Measurements from ENCODE around the gene MTMR3. TPM values are rescaled to one million over a fixed set of nuclear protein-coding genes. Genes with fewer than 3 reads are reported as not detected.

Gene MTMR3
- total RNA-seq, 1 experiment from 2014 or later = 14.5 TPM

DNA sequence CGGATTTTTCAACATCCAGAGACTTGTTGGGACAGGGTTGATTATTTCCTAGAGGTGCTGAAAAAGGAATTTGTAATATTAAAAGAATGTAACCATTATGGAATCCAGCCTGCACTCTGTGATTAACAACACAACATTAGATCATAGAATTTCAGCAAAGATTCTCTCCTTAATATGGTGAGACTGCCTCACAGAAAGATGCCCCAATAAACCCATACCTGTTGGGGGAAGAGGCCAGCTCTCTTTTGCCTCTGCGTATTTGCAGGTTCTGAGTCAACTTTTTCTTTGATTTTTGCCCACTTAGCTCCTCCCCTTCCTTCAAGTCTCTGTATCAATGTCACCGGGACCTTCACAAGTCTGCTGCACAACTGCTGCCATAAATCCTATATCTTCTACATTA is 12.4 kb upstream of the MTMR3 start:
- no peak for DNase-seq (ENCODE audit: low read depth)

DNA sequence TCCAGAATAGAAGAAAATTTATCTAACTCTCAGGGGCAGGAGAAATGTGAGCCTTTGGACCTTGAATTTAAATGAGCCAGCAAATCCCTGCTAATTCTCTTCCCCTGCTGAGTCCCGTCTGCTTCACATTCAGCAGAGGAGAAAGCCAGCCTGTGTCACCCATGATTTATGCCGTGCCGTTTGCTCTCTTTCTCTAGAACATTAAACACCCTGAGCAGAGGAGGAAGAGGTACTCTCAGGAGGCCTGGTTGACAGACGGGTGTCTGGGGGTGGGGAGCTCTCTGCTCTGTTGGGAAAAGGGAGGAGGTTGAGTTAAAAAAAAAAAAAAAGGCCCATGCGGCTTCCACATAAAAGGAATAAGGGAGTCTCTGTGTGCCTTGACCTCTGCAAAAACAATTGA is 11.3 kb upstream of the MTMR3 start:
- DNase-seq (ENCODE audit: low read depth) = no peak

DNA sequence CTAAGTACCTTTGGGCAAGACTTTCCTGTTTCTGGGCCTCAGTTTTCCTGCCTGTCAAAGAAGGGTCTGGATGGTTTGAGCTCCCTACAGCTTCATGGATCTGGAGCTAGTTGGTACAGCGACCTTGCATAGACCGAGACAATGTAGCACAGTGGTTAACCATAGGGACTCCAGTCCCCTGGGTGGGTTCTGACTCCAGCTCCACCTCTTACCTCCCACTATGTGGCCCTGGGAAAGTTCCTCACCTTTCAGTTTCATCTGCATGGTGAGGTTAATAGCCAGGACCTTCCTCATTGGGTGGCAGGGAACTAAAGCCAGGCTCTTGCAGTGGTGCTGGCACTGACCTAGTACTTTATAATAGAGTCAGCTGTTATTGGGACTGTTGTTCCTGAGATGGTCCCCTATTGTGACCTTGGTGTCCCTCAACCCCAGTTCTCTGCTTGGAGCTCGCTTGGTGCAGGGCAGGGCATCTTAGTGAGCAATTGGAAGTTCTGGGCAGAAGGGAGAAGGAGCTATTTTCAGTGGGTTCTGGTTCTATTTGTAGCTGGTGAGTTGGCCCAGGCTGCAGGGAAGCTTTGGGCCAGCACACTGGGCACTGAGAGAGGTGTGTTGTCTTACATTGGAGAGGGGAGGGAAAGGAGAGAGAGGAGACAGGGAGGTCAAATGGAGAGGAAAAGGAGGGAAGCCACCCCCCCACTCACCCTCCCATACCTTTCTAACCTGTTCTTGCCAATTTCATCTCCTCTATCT is 10.7 kb upstream of the MTMR3 start:
- DNase-seq (ENCODE audit: low read depth) = no peak

DNA sequence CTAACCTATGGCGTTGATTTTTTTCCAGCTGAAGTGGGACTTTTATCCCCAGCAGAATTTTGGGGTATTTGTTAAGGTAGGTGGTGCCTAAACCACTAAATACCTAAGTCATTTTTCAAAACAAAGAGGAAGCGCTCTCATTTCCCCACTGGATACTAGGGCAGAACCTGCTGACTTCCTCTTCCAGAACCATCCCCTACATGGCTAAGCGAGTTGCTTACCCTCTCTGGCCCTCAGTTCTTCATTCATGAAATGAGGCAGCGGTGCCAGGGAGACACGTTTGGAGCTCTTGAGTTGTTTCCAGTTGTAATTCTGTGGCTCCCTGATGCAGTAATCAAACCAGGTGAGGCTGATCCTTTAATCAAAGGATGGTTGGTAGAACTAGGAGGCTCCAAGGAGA is 10.0 kb upstream of the MTMR3 start:
- DNase-seq (ENCODE audit: low read depth) = no peak

DNA sequence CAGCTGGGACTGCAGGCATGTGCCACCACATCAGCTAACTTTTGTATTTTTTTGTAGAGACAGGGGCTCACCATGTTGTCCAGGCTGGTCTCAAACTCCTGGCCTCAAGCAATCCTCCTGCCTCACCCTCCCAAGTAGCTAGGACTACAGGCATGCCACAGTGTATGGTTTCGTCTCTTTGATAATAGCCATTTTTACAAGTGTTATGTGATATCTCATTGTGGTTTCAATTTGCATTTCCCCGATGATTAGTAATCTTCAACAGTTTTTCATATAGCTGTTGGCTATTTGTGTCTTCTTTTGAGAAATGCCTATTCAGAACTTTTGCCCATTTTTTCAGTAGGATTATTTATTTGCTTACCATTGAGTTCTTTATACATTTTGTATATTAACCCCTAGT is 9.0 kb upstream of the MTMR3 start:
- DNase-seq (ENCODE audit: low read depth) = peak; percentile 30

DNA sequence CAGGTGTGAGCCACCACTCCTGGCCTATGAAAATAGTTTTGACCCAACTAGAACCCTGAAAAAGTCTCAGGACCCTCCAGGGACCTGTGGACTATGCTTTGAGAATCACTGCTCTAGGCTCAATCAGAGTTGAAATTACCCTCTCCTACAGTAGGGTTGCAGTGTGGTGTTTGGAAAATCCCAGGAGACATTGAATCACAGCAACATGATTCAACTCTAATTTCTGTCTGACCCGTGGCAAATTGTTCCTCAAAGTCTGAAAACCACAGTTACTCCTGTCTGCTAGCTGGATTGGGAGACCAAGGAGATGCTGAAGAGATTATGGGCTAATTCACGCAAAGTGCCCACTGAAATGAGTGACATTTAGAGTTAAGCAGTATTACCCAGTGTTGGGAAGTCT is 5.4 kb upstream of the MTMR3 start:
- DNase-seq (ENCODE audit: low read depth) = peak; percentile 81

DNA sequence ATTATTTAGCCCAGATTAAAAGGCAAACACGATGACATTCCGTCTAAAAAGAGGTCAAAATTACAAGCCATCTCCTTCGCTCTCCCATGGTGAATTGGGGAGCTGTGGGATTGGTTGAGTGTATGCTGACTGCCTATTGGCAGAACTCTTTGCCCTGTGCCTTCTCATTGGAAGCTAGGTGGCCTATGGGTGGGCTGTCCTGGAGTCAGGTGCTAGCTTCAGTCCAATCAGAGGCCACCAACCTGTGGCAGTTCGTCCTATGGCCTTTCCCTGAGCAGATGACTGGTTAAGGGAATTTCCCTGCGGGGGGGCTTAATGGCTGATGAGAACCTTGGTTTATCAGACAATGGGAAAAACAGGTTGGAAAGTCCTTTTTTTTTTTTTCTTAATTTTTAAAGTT is 3.2 kb upstream of the MTMR3 start:
- DNase-seq (ENCODE audit: low read depth) = peak; percentile 10

DNA sequence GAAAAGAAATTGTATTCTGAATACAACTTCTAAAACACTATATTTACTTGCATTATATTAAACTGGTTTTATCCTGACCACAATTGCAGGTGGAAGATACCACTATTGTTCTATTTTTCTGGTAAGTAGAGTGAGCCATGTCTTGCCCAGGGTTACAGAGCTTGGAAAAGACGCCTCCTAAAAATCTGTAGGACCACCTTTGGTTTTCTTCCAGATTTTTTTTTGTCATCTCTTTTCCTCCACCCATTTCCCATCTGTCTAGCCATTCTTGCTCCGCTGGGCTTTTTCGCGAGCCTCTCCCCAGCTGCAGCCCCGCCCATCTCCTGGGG is 294 bp upstream of the MTMR3 start:
- no peak for DNase-seq (ENCODE audit: low read depth)

DNA sequence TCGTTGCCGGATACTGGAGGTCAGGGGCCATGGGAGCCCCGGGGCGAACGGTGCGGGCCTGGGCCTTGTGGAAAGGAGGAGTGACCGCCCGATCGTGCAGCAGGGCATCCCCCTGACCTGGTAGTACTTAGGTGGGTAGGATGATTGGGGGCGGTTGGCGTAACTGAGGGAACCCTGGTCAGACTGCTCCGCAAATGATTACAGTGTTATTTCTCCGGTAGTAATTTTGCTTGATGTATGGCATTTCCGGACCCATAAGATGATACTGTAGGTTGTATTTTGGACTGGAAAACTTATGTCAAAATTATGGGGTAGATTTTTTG is 762 bp downstream of the MTMR3 start:
- DNase-seq (ENCODE audit: low read depth) = no peak

DNA sequence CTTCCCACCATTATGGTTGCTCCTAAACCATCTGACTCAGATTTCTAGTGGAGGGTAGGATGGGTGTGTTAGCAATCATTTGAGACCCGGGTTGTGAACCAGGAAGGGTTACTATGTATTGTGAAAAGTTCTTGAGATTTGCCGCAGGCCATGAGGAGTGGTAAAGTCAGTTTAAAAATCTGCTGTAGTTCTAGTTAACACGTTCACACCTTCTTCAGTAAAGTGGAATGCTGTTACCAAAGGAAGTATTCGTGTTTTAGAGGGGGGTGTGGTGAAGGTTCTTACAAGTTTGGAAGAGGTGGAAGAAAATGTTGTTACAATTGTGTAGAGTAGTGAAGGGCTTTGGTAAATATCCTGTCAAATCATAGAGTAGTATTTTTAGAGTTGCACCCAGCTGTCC is 2.6 kb downstream of the MTMR3 start:
- DNase-seq (ENCODE audit: low read depth) = no peak

DNA sequence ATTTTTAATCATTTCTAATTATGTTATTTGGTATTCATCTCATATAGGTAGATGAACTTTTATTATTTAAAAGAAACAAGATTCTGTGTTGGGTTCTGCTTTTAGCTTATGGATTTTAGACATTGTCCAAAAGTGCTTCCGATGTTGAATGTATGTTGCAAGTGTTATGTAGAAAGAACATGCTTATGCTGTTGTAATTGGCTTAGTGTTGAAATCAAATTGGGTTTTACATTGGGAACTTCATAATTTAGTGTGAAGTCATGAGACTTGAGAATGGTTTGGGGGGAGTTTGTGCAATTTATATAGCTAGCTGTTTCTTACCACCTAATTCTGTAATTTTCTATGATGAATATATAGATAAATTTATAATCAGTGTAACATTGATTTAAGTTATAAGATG is 3.6 kb downstream of the MTMR3 start:
- no peak for DNase-seq (ENCODE audit: low read depth)

DNA sequence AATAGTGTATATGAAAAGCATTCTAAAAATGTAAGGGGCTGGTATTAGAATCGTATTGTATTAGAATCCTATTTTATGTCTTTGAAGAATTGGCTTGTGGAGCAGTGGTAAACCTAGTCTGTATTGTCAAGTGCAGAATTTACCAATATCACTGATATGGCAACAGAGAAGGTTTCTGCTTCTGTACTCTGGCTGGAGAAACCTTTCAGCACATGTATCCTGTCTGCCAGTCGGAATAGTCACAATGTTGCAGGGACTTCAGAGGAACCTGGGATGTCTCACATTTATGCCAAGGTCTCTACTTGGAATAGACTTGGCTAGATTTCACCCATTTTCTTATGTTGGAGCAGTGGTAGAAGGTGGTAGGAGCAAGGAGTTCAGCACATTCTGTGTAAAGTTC is 4.4 kb downstream of the MTMR3 start:
- DNase-seq (ENCODE audit: low read depth) = no peak

DNA sequence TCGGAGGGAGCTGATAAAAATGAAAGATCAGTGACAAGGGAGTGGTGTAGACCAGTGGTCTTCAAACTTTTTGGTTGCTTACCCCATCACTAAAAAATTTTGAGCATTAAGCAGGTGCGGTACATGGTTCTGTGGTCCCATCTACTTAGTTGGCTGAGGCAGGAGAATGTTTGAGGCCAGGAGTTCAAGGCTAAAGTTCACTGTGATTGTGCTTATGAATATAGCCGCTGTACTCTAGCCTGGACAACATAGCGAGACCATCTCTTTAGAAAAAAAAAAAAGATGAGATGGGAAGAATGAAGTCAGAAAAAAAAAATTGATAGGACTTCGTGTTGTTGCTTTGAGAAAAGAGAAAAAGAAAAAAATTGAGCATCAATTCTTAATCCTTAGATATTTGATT is 7.8 kb downstream of the MTMR3 start:
- no peak for DNase-seq (ENCODE audit: low read depth)

DNA sequence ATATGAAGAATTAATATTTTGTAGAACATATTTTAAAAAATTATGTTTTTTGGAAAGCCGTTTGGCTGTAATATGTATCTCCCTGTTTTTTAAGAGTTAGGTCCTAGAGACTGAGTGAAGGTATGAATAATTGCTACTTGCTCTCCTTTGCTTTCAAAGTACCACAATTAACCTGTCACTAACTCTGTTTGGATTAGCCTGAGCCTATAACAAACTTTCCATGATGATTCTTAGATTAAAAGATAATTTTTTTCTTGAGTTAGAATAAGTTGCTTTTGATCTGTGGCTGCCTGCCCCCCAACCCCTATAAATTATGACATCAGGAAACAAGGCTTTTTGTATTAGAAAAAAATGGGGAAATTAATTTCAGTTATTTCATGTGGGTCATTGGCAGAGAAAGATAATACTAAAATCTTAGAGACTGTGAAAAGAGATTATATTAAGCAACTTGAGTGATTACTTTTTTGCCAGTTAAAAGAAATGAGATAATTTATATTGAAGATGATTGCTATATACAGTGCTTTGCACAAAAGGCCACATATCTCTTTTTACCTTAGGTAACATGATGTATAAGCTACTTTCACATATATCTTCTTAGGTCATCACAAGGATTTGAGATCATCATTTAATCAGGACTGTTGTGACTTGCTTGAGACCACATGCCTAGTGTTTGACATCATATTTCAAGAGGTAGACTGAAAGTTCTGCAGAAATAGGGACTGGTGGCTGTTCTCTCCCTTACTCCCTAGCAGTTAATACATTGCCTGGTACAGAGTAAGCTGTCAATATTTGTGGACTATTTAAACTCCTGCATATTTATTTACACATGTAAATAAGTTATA is 9.6 kb downstream of the MTMR3 start:
- no peak for DNase-seq (ENCODE audit: low read depth)

DNA sequence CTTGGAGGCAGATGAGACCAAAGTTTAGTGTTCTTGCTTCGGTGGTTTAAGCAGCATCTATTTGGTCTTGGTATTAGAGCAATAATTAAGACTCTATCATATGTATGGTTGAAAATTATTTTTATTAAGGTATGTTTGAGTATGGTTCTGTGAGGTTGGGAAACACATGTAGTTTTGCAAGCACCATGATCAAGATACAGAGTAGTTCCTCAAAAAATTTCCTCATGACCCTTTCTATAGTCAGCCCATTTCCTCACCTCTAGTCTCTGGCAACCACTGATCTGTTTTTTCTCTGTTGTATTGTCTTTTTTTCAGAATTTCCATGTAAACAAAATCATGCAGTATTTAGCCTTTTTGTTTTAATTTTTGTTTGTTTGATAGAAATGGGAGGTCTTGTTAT is 18.4 kb downstream of the MTMR3 start:
- DNase-seq (ENCODE audit: low read depth) = no peak

DNA sequence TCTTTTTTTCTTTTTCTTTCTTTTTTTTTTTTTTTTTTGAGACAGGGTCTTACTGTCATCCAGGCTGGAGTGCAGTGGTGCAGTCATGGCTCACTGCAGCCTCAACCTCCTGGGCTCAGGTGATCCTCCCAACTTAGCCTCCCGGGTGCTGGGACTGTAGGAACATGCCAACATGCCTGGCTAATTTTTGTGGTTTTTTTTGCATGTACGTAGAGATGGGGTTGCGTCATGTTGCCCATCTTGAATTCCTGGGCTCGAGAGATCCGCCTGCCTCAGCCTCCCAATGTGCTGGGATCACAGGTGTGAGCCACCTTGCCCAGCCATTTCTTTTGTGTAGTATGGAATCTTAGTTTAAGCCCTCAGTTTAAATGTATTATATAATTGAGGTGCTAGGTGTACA is 20.4 kb downstream of the MTMR3 start:
- no peak for DNase-seq (ENCODE audit: low read depth)

DNA sequence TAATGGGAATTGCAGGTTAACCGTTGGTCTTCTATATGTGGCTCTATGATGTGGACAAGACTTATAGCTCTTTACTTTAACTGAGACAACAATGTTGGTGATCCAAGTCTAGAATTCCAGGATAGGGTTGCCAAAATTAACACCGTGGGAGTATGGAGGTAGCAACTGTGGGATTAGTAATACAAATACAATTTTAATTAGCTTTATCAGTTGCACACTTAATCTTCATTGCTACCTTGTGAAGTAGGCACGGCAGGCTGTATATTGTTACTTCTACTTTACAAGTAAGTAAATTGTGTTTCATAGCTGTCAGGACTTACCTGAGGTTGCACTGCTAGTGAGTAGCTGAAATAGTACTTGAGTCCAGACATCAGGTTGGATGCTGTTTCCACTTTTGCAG is 21.0 kb downstream of the MTMR3 start:
- DNase-seq (ENCODE audit: low read depth) = no peak

DNA sequence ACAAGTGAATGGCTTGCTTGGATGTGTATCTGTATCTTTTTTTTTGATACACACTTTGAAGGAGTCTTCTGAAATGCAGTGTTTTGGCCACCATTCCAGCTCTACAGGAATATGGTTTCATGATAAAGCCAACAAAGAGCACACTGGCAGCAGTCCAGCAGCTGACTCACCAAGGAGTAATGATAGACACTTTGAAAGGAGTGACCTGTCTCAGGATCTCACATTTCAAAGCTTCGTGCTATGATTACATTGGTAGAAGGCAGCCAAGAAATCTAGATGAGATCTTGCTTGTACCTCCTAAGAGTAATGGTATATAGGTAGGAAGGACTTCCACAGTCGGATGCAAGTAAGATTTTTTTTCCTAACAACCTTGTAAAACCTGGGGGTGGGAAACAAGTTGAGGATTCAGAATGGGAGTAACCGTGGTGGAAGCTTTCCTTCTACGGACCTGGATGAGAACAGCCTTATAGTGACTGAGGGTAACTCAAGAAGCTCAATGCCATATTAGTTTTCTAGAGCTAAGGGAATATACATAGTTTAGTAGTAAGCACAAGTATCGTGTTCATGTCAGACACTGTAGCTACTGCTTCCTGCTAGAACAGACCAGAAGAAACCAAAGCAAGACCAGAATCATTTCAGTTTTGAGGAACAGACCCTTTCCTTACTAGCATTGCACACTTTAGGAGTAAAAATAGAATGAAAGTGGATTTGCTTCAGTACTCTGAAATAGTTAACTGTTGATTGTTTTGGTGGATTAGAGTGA is 25.0 kb downstream of the MTMR3 start:
- peak; percentile 96 for DNase-seq (ENCODE audit: low read depth)

DNA sequence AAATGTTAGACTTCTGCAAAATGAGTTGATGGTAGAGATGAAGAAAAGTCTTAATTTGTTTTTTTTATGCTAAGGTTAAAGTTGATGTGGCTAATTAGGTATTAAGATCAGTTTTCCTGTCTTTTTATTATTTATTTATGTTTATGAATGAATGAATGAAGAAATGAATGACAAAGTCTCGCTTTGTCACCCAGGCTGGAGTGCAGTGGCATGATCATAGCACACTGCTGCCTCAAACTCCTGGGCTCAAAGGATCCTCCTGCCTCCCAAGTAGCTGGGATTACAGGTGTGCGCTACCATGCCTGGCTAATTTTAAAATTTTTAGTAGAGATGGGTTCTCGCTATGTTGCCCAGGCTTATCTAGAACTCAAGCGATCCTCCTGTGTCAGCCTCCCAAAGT is 29.2 kb downstream of the MTMR3 start:
- DNase-seq (ENCODE audit: low read depth) = no peak

DNA sequence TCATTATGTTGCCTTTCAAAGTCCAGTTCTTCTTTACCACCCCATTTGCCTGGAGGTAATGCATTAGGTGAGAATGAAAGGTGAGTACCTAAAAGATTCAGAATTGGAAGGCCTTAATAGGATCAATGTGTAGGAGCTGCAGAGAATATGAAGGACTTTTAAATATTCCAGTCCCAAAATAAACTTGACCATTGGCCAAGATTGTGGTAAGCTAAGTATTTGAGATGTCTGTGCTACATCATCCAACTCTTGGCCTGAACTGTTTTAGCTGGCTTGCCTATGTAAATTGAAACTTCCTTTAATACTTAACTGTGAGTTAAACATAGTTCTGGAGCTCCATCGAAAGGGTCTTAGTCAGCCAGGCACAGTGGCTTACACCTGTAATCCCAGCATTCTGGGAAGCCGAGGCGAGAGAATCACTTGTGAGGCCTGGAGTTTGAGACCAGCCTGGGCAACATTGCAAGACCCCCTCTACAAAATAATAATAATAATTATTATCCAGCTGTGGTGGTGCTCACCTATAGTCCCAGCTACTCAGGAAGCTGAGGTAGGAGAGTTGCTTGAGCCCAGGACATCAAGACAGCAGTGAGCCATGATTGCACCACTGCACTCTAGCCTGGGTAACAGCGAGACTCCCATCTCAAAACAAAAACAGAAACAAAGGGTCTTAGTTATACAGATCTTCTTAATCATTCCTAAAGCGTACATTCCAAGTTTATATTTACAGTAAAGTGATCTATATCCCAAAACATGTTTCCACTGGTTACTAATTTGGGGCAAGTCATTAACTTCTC is 29.8 kb downstream of the MTMR3 start:
- peak; percentile 64 for DNase-seq (ENCODE audit: low read depth)

DNA sequence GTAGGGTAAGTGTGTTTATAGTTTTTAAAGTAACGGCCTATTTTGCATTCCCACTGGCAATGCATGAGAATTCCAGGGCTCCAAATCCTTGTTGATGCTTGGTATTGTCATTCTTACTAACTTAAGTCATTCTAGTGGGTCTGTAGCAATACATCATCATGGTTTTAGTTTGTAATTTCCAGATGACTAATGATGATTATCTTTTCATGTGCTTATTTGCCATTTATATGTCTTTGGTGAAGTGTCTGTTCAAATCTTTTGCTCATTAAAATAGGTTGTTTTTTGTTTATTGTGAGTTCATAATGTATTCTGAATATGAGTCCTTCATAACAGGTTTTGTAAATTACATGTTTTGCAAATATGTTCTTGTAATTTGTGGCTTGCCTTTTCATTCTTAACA is 31.2 kb downstream of the MTMR3 start:
- peak; percentile 76 for DNase-seq (ENCODE audit: low read depth)

DNA sequence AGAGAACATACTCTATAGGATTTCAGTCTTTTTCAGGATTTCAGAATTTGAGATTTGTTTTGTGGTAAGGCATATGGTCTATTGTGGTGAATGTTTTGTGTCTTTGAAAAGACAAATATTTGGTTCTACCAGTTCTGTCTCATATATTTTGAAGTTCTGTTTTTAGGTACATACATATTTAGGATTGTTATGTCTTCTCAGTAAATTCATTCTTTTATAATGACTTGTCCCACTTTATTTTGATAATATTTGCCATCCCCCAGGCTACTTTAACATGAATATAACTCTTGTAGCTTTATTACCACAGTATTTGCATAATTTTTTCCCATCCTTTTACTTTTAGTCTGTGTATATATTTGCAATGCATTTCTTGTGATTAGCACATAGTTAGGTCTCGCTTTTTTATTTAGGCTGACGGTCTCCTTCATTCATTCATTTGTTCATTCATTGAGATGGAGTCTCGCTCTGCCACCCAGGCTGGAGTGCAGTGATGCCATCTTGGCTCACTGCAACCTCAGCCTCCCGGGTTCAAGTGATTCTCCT is 32.1 kb downstream of the MTMR3 start:
- DNase-seq (ENCODE audit: low read depth) = peak; percentile 11

Data from LHCN-M2 (cell line).